SK-N-MC (cell line): ENCODE measurements around the gene CFAP70.

Experiments used
- DNase-seq: peaks from one replicate; pipeline ENCODE4 v3.0.0-alpha.2; 2011; ENCODE audit warnings: low read depth, low spot score
- H3K27ac ChIP-seq: fragments of 200-600 bp; sonication (generic); 2 replicates; pipeline ENCODE4 v1.5.1; 2016; ENCODE audit warnings: mixed run types
- H3K36me3 ChIP-seq: fragments of 200-600 bp; sonication (generic); 2 replicates; pipeline ENCODE4 v1.6.1; 2017; ENCODE audit warnings: antibody characterized with exemption, low read length, mixed read lengths; ENCODE audit not compliant: insufficient read depth
- H3K4me3 ChIP-seq: fragments of 200-600 bp; sonication (generic); 2 replicates; pipeline ENCODE4 v1.5.1; 2016
- H3K9ac ChIP-seq: fragments of 200-600 bp; sonication (generic); 2 replicates; pipeline ENCODE4 v1.8.0; 2017; ENCODE audit warnings: mixed run types, mixed read lengths; ENCODE audit not compliant: insufficient read length
- H3K9me3 ChIP-seq: fragments of 200-600 bp; sonication (generic); 2 replicates; pipeline ENCODE4 v1.6.1; 2017; ENCODE audit warnings: low read depth, mild to moderate bottlenecking, antibody characterized with exemption, low read length, moderate library complexity, mixed read lengths
- EZH2 ChIP-seq: fragments of 200-600 bp; sonication (generic); IDR thresholded peaks from one replicate; pipeline ENCODE4 v1.6.1; 2017; ENCODE audit warnings: antibody characterized with exemption
- FOXP2 ChIP-seq: optimal IDR thresholded peaks from 2 replicates; pipeline ENCODE3; 2011; ENCODE audit warnings: mild to moderate bottlenecking, moderate library complexity; ENCODE audit not compliant: insufficient read depth; ENCODE audit errors: extremely low read length, control extremely low read depth
- POLR2AphosphoS5 ChIP-seq: IDR thresholded peaks from 2 replicates; pipeline ENCODE4 v1.6.1; 2012; ENCODE audit warnings: mild to moderate bottlenecking, low read depth, low read length, borderline replicate concordance

Gene CFAP70

DNA sequence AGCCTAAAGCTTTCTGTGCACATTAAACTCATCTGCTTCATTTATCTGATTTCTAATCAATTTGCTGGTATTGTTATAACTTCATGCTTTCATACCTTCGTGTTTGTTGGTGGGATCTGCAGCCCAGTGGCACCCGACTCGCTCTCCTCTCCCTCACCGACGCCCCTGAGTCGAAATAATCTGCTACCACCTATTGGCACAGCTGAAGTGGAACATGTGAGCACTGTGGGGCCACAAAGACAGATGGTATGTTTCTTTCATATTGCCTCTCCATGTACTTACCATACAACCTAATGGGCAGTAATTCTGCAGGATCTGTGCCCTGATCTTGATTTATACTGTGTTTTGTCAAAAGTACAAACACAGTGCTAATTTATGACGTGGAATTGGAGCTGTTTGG is 124.0 kb downstream of the CFAP70 start:
- Histone ChIP-seq H3K9me3 (no peaks in the 10 kb centered on the region), H3K36me3 (peaks cover 8% of the 10 kb centered on the region; the same call in 1 of the 2 replicates), H3K27ac (no peak overlapping the region), H3K4me3 (no peak overlapping the region), H3K9ac (no peak overlapping the region)
- DNase-seq: no peak
- TF ChIP-seq EZH2: no peak
- no peak for TF ChIP-seq FOXP2
- no peak for TF ChIP-seq POLR2AphosphoS5

DNA sequence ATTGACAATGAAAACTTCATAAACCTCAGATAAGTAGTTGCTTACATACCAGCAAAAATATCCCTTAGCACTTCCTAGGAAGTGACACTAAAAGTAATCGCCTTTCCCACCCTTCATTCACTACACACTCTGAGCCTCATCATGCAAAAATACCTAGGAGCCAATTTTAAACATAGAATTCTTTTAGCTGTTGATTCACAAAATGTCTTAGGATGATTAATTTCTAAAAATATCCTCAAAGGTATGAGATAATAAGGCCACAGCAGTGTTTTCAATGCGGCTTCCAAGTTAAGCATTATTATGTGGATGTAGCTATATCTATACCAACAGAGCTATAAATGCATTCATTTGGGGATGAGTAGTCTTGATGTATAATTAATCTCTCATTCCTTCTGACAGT is 124.8 kb downstream of the CFAP70 start:
- no peak for DNase-seq
- Histone ChIP-seq H3K4me3 (no peak overlapping the region), H3K9ac (no peak overlapping the region), H3K9me3 (no peaks in the 10 kb centered on the region), H3K36me3 (0 out of 2 replicates have a peak, but pooled peaks cover under 1% of the 10 kb centered on the region), H3K27ac (no peak overlapping the region)
- TF ChIP-seq FOXP2: no peak

DNA sequence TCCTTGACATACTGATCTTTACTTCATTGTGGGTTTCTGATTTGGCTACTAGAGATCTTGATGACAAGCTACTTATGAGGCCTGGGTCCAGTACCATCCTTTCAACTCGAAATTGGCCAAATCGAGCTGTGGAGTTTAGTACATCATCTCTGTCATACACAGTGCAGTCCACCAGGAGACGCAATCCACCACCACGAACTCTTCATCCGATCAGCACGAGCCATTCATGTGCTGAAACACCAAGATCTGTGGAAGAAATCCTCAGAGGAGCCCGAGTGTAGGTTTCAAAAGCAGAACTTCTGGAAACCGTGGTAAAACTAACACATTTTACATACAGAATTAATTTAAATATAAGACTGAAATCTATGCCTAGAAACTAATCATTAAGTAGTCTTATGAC is 125.8 kb downstream of the CFAP70 start:
- Histone ChIP-seq H3K36me3 (no peaks in the 10 kb centered on the region), H3K27ac (no peak overlapping the region), H3K4me3 (no peak overlapping the region), H3K9me3 (no peaks in the 10 kb centered on the region), H3K9ac (no peak overlapping the region)
- TF ChIP-seq POLR2AphosphoS5 (no peak), EZH2 (no peak), FOXP2 (no peak)
- no peak for DNase-seq

DNA sequence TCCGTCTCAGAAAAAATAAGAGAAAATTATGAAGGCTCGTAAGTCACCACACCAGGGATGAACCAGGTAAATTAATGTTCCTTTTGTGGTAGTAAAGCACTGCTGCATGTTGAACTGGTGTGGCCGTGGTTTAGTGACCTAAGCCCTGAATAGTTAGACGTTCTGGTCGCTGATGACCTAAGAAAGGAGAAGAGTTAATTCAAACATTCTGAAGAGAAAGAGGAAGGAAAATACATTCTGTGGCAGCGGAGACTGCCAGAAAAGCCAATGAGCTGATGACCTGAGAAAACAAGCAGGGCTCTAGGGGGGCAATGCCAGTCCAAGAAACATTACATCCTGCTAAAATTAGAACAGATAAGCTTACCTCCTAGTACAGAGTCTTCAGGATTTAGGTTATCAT is 129.1 kb downstream of the CFAP70 start:
- no peaks in the 10 kb centered on the region for H3K36me3 ChIP-seq
- H3K9me3 ChIP-seq: no peaks in the 10 kb centered on the region
- H3K9ac ChIP-seq: no peak overlapping the region
- no peak for TF ChIP-seq FOXP2
- no peak for TF ChIP-seq POLR2AphosphoS5
- TF ChIP-seq EZH2: no peak
- no peak overlapping the region for H3K27ac ChIP-seq
- DNase-seq: no peak
- no peak overlapping the region for H3K4me3 ChIP-seq

- H3K36me3 ChIP-seq: no peaks in the 10 kb centered on the region
- H3K4me3 ChIP-seq: no peak overlapping the region
- DNase-seq: no peak
- no peak overlapping the region for H3K27ac ChIP-seq
- H3K9ac ChIP-seq: no peak overlapping the region
- no peaks in the 10 kb centered on the region for H3K9me3 ChIP-seq
- TF ChIP-seq EZH2 (no peak), FOXP2 (no peak), POLR2AphosphoS5 (no peak)
Observed at GRCh38 chr10:73228247-73228646, 130.4 kb downstream of the CFAP70 start.

DNA sequence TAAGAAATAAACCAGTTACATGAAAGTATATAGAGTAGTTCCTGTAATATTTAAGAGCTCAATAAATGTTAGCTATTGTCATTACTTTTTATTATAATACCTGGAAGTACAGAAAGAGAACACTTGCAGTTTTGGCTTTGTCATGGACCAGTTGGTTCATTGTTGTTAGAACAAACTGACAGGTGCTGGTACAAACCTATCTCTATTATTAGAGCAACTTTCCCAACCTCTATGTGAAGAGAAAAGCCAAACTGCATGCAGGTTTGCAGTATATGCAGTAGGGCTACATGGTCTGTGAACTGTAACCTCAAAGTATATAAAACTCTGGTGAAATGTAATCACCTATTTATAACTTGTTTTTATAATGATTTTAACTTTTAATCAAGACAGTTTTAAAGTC is 132.0 kb downstream of the CFAP70 start:
- H3K4me3 ChIP-seq: no peak overlapping the region
- no peak for DNase-seq
- no peak overlapping the region for H3K9ac ChIP-seq
- H3K9me3 ChIP-seq: no peaks in the 10 kb centered on the region
- TF ChIP-seq POLR2AphosphoS5 (no peak), EZH2 (no peak), FOXP2 (no peak)
- no peak overlapping the region for H3K27ac ChIP-seq
- no peaks in the 10 kb centered on the region for H3K36me3 ChIP-seq

DNA sequence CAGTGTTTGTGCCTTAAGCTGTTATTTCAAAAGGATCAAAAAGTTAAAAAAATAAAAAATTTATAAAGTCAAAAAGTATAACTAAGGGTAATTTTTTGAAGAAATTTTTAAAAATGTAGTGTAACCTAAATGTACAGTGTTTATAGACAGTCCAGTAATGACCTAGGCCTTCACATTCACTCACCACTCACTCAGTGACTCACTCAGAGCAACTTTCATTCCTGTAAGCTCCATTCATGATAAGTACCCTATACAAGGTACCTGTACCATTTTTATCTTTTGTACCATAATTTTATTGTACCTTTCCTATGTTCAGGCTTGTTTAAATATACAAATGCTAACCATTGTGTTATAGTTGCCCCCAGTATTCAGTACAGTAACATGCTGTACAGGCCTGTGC is 133.1 kb downstream of the CFAP70 start:
- TF ChIP-seq EZH2 (no peak), FOXP2 (no peak), POLR2AphosphoS5 (no peak)
- no peak for DNase-seq
- no peak overlapping the region for H3K27ac ChIP-seq

GRCh38 chr10:73220989-73221388 is 137.7 kb downstream of the CFAP70 start:
- TF ChIP-seq POLR2AphosphoS5 (no peak), FOXP2 (no peak), EZH2 (no peak)
- Histone ChIP-seq H3K36me3 (peaks cover 5% of the 10 kb centered on the region; the same call in 1 of the 2 replicates), H3K9me3 (no peaks in the 10 kb centered on the region), H3K27ac (no peak overlapping the region), H3K9ac (no peak overlapping the region), H3K4me3 (no peak overlapping the region)
- no peak for DNase-seq

More for the DNA sequence above, 133.1 kb downstream of the CFAP70 start:
- Histone ChIP-seq H3K36me3 (no peaks in the 10 kb centered on the region), H3K9ac (no peak overlapping the region), H3K4me3 (no peak overlapping the region), H3K9me3 (no peaks in the 10 kb centered on the region)

DNA sequence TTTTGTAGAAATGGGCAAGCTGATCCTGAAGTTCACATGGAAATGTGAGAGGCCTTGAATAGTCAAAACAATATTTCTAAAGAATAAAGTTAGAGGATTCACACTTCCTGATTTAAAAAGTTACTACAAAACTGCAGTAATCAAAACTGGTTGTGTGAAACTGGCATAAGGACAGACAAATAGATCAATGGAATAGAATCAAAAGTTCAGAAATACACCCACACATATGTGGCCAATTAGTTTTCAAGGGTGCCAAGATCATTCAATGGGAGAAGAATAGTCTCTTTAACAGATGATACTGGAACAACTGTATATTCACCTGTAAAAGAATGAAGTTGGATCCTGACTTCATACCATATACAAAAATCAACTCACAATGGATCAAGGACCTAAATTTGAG is 139.3 kb downstream of the CFAP70 start:
- Histone ChIP-seq H3K4me3 (no peak overlapping the region), H3K9me3 (no peaks in the 10 kb centered on the region), H3K27ac (no peak overlapping the region), H3K36me3 (peaks cover 5% of the 10 kb centered on the region; the same call in 1 of the 2 replicates), H3K9ac (no peak overlapping the region)
- DNase-seq: no peak
- TF ChIP-seq EZH2: no peak
- TF ChIP-seq FOXP2: no peak
- no peak for TF ChIP-seq POLR2AphosphoS5
